Measurements from ENCODE around the gene IFIT1B. TPM values are rescaled to one million over a fixed set of nuclear protein-coding genes. Genes with fewer than 3 reads are reported as not detected.
A peak's percentile ranks its signal among the peaks of the same experiment; 100 is the strongest.

IFIT1B gene
- total and polyA plus RNA-seq, 10 donors = 0.04 to 36.9 (median 2.4) TPM; not detected in 4

GRCh38 chr10:89373916-89374711, 3.7 kb upstream of the IFIT1B start:
- whole genome bisulfite sequencing, 5 donors = 19 to 60% (median 34%) methylated on average over 3 of the region's 3 CpGs
- Histone ChIP-seq H3K4me1 (peaks cover 0 to 30% (median 21%) of the 10 kb centered on the region in 6 donors), H3K4me3 (no peak overlapping the region), H3K9me3 (no peaks in the 10 kb centered on the region), H3K27me3 (replicated peaks in 1 of 7) (no peaks in the 10 kb centered on the region), H3K27ac (peak overlapping the region; percentile 27 to 84 (median 74)), H3K36me3 (no peaks in the 10 kb centered on the region)
- TF ChIP-seq POLR2A (IDR thresholded peaks at IDR 0.05) = no peak
- TF ChIP-seq POLR2AphosphoS5 (IDR thresholded peaks at IDR 0.05) = peak in 1 of 3 donors; percentile 79
- no peak for TF ChIP-seq CTCF (IDR thresholded peaks at IDR 0.05 in 8 of 11, conservative IDR thresholded peaks at IDR 0.05 in 3 of 11)
- intact Hi-C loops (cut with DNase I; ENCODE audit: low total_unique reads) = no loop called here
- DNase-seq = no peak

GRCh38 chr10:89374713-89375141, 3.1 kb upstream of the IFIT1B start:
- Histone ChIP-seq H3K36me3 (no peaks in the 10 kb centered on the region), H3K9me3 (no peaks in the 10 kb centered on the region), H3K4me3 (no peak overlapping the region), H3K27me3 (replicated peaks in 1 of 7) (no peaks in the 10 kb centered on the region), H3K4me1 (peaks cover 0 to 24% (median 18%) of the 10 kb centered on the region in 6 donors), H3K27ac (peak overlapping the region in 7 of 8 donors; percentile 55 to 84 (median 77))
- no peak for DNase-seq
- TF ChIP-seq CTCF (IDR thresholded peaks at IDR 0.05 in 8 of 11, conservative IDR thresholded peaks at IDR 0.05 in 3 of 11) = no peak
- TF ChIP-seq POLR2A (IDR thresholded peaks at IDR 0.05) = no peak
- no peak for TF ChIP-seq POLR2AphosphoS5 (IDR thresholded peaks at IDR 0.05)
- intact Hi-C loops (cut with DNase I; ENCODE audit: low total_unique reads) = no loop called here

DNA sequence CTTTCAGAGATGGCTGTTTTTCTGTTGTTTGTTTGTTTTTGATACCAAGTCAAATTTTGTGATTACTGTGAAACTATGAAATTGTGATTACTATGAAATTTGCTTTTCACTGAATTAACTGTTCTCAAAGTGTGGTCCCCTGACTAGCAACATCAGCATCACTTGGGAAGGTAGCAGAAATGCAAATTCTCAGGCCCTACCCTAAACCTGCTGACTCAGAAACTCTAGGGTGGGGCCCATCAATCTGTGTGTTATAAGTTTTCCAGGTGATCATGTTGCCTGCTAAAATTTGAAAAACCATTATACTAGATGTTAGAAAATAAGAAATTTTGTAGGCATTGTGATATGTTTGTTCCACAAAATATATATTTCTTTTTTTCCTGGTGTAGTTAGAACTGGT, 1.2 kb downstream of the IFIT1B start:
- Histone ChIP-seq H3K9me3 (no peaks in the 10 kb centered on the region), H3K27me3 (replicated peaks in 1 of 7) (no peaks in the 10 kb centered on the region), H3K27ac (no peak overlapping the region), H3K36me3 (no peaks in the 10 kb centered on the region), H3K4me1 (peaks cover 0 to 14% (median 10%) of the 10 kb centered on the region in 6 donors), H3K4me3 (no peak overlapping the region)
- DNase-seq = no peak
- intact Hi-C loops (cut with DNase I; ENCODE audit: low total_unique reads) = no loop called here
- TF ChIP-seq CTCF (IDR thresholded peaks at IDR 0.05 in 8 of 11, conservative IDR thresholded peaks at IDR 0.05 in 3 of 11) = no peak
- TF ChIP-seq POLR2A (IDR thresholded peaks at IDR 0.05) = no peak
- no peak for TF ChIP-seq POLR2AphosphoS5 (IDR thresholded peaks at IDR 0.05)

DNA sequence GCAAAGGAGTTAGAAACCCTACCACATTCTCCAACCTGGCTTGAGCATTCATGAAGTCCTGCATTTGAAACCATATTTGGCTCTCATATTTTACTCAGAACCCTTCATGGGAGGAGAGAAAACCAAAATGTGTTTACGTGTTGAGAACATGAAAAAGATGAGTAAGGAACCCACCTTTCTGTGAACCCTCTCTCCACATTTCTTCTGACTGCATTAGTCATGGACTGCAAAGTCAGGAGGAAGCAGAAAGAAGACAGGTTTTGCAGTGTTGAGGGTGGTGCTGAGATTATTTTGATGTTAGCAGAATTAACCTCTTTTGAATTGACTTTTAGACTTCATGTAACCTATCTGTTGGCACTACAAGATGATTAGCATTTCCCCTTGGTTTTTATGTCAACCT, 4.9 kb downstream of the IFIT1B start:
- no peak overlapping the region for H3K27ac ChIP-seq
- peaks cover 0 to 19% (median 15%) of the 10 kb centered on the region in 6 donors for H3K4me1 ChIP-seq
- WGBS, 5 donors = 87 to 93% (median 91%) methylated on average over 1 of the region's 1 CpG
- intact Hi-C loops (cut with DNase I; ENCODE audit: low total_unique reads) = no loop called here
- H3K9me3 ChIP-seq = no peaks in the 10 kb centered on the region
- no peaks in the 10 kb centered on the region for H3K27me3 ChIP-seq (replicated peaks in 1 of 7)
- no peak for DNase-seq
- TF ChIP-seq POLR2A (IDR thresholded peaks at IDR 0.05) (no peak), POLR2AphosphoS5 (IDR thresholded peaks at IDR 0.05) (no peak), CTCF (IDR thresholded peaks at IDR 0.05 in 8 of 11, conservative IDR thresholded peaks at IDR 0.05 in 3 of 11) (no peak)
- H3K36me3 ChIP-seq = no peaks in the 10 kb centered on the region
- no peak overlapping the region for H3K4me3 ChIP-seq

Measured in spleen (tissue), 11 donors.